HEK293 (cell line): ENCODE results near the gene MTR.

Source experiments
- CTCF ChIA-PET: fragments of 350-600 bp; formaldehyde crosslinking; extraction: SDS; loops from one replicate; lab custom pipeline; 2021; ENCODE audit warnings: antibody characterized with exemption; lab: Yijun Ruan, JAX
- POLR2A ChIA-PET: fragments of 300-600 bp; formaldehyde crosslinking; extraction: SDS; loops from one replicate; lab custom pipeline; 2020; ENCODE audit warnings: antibody characterized with exemption, inconsistent platforms; lab: Yijun Ruan, JAX
- H3K27ac ChIP-seq: fragments of 200-500 bp; sonication (Bioruptor generic); 2 replicates; pipeline ENCODE4 v1.5.1; 2014; ENCODE audit warnings: low read depth, low read length, control low read depth, inconsistent platforms; ENCODE audit errors: extremely low read depth
- H3K36me3 ChIP-seq, 2 experiments: fragments of 200-500 bp in 1 of 2; sonication (Bioruptor generic) in 1 of 2; 1 replicate in 1 of 2; 2 replicates in 1 of 2; pipeline ENCODE4 v1.5.1; 2014 to 2017; ENCODE audit warnings: inconsistent platforms in 2 of 2, low read length in 2 of 2; ENCODE audit not compliant: control insufficient read depth in 2 of 2, insufficient read depth in 1 of 2
- H3K4me1 ChIP-seq: fragments of 200-500 bp; sonication (Bioruptor generic); 2 replicates; pipeline ENCODE4 v1.5.1; 2014; ENCODE audit warnings: mild to moderate bottlenecking, low read length, inconsistent platforms; ENCODE audit not compliant: control insufficient read depth, insufficient read depth
- H3K4me3 ChIP-seq: 2 replicates; pipeline ENCODE4 v1.5.1; 2011; ENCODE audit warnings: low read depth, mild to moderate bottlenecking, control low read depth, low read length, moderate library complexity
- H3K9me3 ChIP-seq: fragments of 200-500 bp; sonication (Bioruptor generic); 2 replicates; pipeline ENCODE4 v1.5.1; 2014; ENCODE audit warnings: low read depth, low read length, inconsistent platforms; ENCODE audit not compliant: control insufficient read depth, insufficient read depth
- BCL11B ChIP-seq: fragments of 450-650 bp; formaldehyde crosslinking; IDR thresholded peaks from 2 replicates; pipeline ENCODE4 v1.5.1; 2016; ENCODE audit warnings: low read depth, missing biosample characterization, missing genetic modification characterization
- FEZF1 ChIP-seq: fragments of 450-650 bp; formaldehyde crosslinking; IDR thresholded peaks from 2 replicates; pipeline ENCODE4 v1.5.1; 2016; ENCODE audit warnings: missing biosample characterization, missing genetic modification characterization
- KLF7 ChIP-seq: fragments of 450-650 bp; formaldehyde crosslinking; IDR thresholded peaks from 2 replicates; pipeline ENCODE4 v1.5.1; 2016; ENCODE audit warnings: missing biosample characterization, missing genetic modification characterization, borderline replicate concordance
- REPIN1 ChIP-seq: fragments of 450-650 bp; formaldehyde crosslinking; IDR thresholded peaks from 2 replicates; pipeline ENCODE4 v1.5.1; 2017; ENCODE audit warnings: missing biosample characterization, missing genetic modification characterization, low read depth
- SP7 ChIP-seq: fragments of 450-650 bp; formaldehyde crosslinking; IDR thresholded peaks from 2 replicates; pipeline ENCODE4 v1.5.1; 2016; ENCODE audit warnings: missing biosample characterization, missing genetic modification characterization
- ZFP3 ChIP-seq: fragments of 450-650 bp; formaldehyde crosslinking; IDR thresholded peaks from 2 replicates; pipeline ENCODE4 v1.5.1; 2016; ENCODE audit warnings: low read depth, missing biosample characterization, missing genetic modification characterization
- ZIC2 ChIP-seq: fragments of 450-650 bp; formaldehyde crosslinking; IDR thresholded peaks from 2 replicates; pipeline ENCODE4 v1.5.1; 2016; ENCODE audit warnings: missing biosample characterization, missing genetic modification characterization
- ZNF133 ChIP-seq: fragments of 450-650 bp; formaldehyde crosslinking; IDR thresholded peaks from 2 replicates; pipeline ENCODE4 v1.5.1; 2016; ENCODE audit warnings: missing biosample characterization, missing genetic modification characterization
- ZNF19 ChIP-seq: fragments of 450-650 bp; formaldehyde crosslinking; IDR thresholded peaks from 2 replicates; pipeline ENCODE4; 2016; ENCODE audit warnings: missing biosample characterization, missing genetic modification characterization, low read depth
- ZNF274 ChIP-seq, 2 experiments: fragments of 200-500 bp in 1 of 2; fragments of 450-650 bp in 1 of 2; sonication (Bioruptor generic) in 1 of 2; formaldehyde crosslinking in 1 of 2; IDR thresholded peaks; 2 replicates each; pipeline versions ENCODE4 v1.5.1 to v1.6.1; 2014 to 2016; ENCODE audit warnings: borderline replicate concordance in 1 of 2, inconsistent platforms in 1 of 2, low read length in 1 of 2, missing biosample characterization in 1 of 2, missing genetic modification characterization in 1 of 2
- ZNF280C ChIP-seq: fragments of 450-650 bp; formaldehyde crosslinking; IDR thresholded peaks from 2 replicates; pipeline ENCODE4 v1.5.1; 2016; ENCODE audit warnings: missing biosample characterization, missing genetic modification characterization
- ZNF48 ChIP-seq: fragments of 450-650 bp; formaldehyde crosslinking; IDR thresholded peaks from 2 replicates; pipeline ENCODE4 v1.5.1; 2016; ENCODE audit warnings: missing biosample characterization, missing genetic modification characterization
- ZNF585B ChIP-seq: fragments of 450-650 bp; formaldehyde crosslinking; IDR thresholded peaks from 2 replicates; pipeline ENCODE4 v1.5.1; 2016; ENCODE audit warnings: missing biosample characterization, missing genetic modification characterization
- ZNF600 ChIP-seq: fragments of 450-650 bp; formaldehyde crosslinking; IDR thresholded peaks from 2 replicates; pipeline ENCODE4 v1.5.1; 2016; ENCODE audit warnings: missing biosample characterization, missing genetic modification characterization
- ZNF701 ChIP-seq: fragments of 450-650 bp; formaldehyde crosslinking; IDR thresholded peaks from 2 replicates; pipeline ENCODE4 v1.5.1; 2016; ENCODE audit warnings: missing biosample characterization, missing genetic modification characterization
- ZNF830 ChIP-seq: fragments of 450-650 bp; IDR thresholded peaks from 2 replicates; pipeline ENCODE4 v1.5.0; 2018; ENCODE audit warnings: missing biosample characterization, missing genetic modification characterization, low read depth, mild to moderate bottlenecking, moderate library complexity
- ZSCAN5A ChIP-seq: fragments of 450-650 bp; formaldehyde crosslinking; IDR thresholded peaks from 2 replicates; pipeline ENCODE4 v1.5.1; 2016; ENCODE audit warnings: missing biosample characterization, missing genetic modification characterization
- ZXDB ChIP-seq: fragments of 450-650 bp; formaldehyde crosslinking; IDR thresholded peaks from 2 replicates; pipeline ENCODE4 v1.5.1; 2016; ENCODE audit warnings: missing biosample characterization, missing genetic modification characterization
- TF ChIP-seq, protein P1 (sequence below): fragments of 450-650 bp; formaldehyde crosslinking; conservative IDR thresholded peaks from 2 replicates; pipeline ENCODE4 v1.5.1; 2016; ENCODE audit warnings: low read depth, missing biosample characterization, missing genetic modification characterization
- TF ChIP-seq, protein P2 (sequence below): fragments of 450-650 bp; formaldehyde crosslinking; conservative IDR thresholded peaks from 2 replicates; pipeline ENCODE4 v1.5.1; 2016; ENCODE audit warnings: low read depth, missing biosample characterization, missing genetic modification characterization
- TF ChIP-seq, protein P3 (sequence below): fragments of 450-650 bp; formaldehyde crosslinking; IDR thresholded peaks from 2 replicates; pipeline ENCODE4 v1.5.1; 2016; ENCODE audit warnings: missing biosample characterization, missing genetic modification characterization
- TF ChIP-seq, protein P4 (sequence below): fragments of 450-650 bp; formaldehyde crosslinking; IDR thresholded peaks from 2 replicates; pipeline ENCODE4 v1.5.1; 2017; ENCODE audit warnings: missing biosample characterization, missing genetic modification characterization

The MTR gene

DNA sequence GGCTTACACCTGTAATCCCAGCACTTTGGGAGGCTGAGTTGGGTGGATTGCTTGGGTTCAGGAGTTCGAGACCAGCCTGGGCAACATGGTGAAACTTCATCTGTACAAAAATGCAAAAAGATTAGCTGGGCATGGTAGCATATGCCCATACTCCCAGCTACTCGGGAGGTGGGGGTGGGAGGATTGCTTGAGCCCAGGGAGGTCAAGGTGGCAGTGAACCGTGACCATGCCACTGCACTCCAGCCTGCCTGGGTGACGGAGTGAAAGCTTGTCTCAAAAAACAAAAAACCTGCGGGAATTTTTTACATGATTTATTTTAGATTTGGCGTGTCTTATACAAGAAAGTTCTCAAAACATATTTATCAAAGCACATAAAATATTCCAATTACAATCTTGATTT lies 27.8 kb upstream of the MTR start (continued):
- TF ChIP-seq, protein P1, sequence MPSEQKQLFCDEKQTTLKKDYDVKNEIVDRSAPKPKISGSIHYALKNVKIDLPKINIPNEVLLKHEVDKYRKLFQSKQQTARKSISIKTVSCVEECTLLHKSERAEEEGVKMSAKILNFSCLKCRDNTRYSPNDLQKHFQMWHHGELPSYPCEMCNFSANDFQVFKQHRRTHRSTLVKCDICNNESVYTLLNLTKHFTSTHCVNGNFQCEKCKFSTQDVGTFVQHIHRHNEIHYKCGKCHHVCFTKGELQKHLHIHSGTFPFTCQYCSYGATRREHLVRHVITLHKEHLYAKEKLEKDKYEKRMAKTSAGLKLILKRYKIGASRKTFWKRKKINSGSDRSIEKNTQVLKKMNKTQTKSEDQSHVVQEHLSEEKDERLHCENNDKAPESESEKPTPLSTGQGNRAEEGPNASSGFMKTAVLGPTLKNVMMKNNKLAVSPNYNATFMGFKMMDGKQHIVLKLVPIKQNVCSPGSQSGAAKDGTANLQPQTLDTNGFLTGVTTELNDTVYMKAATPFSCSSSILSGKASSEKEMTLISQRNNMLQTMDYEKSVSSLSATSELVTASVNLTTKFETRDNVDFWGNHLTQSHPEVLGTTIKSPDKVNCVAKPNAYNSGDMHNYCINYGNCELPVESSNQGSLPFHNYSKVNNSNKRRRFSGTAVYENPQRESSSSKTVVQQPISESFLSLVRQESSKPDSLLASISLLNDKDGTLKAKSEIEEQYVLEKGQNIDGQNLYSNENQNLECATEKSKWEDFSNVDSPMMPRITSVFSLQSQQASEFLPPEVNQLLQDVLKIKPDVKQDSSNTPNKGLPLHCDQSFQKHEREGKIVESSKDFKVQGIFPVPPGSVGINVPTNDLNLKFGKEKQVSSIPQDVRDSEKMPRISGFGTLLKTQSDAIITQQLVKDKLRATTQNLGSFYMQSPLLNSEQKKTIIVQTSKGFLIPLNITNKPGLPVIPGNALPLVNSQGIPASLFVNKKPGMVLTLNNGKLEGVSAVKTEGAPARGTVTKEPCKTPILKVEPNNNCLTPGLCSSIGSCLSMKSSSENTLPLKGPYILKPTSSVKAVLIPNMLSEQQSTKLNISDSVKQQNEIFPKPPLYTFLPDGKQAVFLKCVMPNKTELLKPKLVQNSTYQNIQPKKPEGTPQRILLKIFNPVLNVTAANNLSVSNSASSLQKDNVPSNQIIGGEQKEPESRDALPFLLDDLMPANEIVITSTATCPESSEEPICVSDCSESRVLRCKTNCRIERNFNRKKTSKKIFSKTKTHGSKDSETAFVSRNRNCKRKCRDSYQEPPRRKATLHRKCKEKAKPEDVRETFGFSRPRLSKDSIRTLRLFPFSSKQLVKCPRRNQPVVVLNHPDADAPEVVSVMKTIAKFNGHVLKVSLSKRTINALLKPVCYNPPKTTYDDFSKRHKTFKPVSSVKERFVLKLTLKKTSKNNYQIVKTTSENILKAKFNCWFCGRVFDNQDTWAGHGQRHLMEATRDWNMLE, result no peak
- TF ChIP-seq ZNF701 (tag by site-specific recombination), result no peak
- TF ChIP-seq ZNF19 (tag by site-specific recombination), result no peak
- TF ChIP-seq, protein P2, sequence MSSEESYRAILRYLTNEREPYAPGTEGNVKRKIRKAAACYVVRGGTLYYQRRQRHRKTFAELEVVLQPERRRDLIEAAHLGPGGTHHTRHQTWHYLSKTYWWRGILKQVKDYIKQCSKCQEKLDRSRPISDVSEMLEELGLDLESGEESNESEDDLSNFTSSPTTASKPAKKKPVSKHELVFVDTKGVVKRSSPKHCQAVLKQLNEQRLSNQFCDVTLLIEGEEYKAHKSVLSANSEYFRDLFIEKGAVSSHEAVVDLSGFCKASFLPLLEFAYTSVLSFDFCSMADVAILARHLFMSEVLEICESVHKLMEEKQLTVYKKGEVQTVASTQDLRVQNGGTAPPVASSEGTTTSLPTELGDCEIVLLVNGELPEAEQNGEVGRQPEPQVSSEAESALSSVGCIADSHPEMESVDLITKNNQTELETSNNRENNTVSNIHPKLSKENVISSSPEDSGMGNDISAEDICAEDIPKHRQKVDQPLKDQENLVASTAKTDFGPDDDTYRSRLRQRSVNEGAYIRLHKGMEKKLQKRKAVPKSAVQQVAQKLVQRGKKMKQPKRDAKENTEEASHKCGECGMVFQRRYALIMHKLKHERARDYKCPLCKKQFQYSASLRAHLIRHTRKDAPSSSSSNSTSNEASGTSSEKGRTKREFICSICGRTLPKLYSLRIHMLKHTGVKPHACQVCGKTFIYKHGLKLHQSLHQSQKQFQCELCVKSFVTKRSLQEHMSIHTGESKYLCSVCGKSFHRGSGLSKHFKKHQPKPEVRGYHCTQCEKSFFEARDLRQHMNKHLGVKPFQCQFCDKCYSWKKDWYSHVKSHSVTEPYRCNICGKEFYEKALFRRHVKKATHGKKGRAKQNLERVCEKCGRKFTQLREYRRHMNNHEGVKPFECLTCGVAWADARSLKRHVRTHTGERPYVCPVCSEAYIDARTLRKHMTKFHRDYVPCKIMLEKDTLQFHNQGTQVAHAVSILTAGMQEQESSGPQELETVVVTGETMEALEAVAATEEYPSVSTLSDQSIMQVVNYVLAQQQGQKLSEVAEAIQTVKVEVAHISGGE (tag by site-specific recombination), result no peak
- TF ChIP-seq ZNF48 (tag by site-specific recombination), result no peak
- no peak for TF ChIP-seq ZIC2 (tag by site-specific recombination)
- TF ChIP-seq KLF7, result no peak
- TF ChIP-seq ZNF585B, result no peak
- no peak for TF ChIP-seq FEZF1 (tag by site-specific recombination)
- TF ChIP-seq BCL11B (tag by site-specific recombination), result no peak
- TF ChIP-seq REPIN1 (tag by site-specific recombination), result no peak
- TF ChIP-seq ZNF600 (tag by site-specific recombination), result no peak

- peaks cover 0 to 4% of the 10 kb centered on the region in 2 experiments; a peak in 1 of 3 replicates for H3K36me3 ChIP-seq
- no peaks in the 10 kb centered on the region for H3K9me3 ChIP-seq
- no peak overlapping the region for H3K4me3 ChIP-seq
- 0 out of 2 replicates have a peak, but pooled peaks cover 1% of the 10 kb centered on the region for H3K4me1 ChIP-seq
- H3K27ac ChIP-seq, result no peak overlapping the region
- ChIA-PET CTCF (interaction anchor here (0.7 to 2.4 kb wide), 2 partner anchors 9 to 787 kb away, joined by 3 to 33 read pairs; no protein-coding TSS in a partner anchor), POLR2A (interaction anchor here (0.6 kb wide), 1 partner anchor 10 kb away, joined by 7 read pairs; no protein-coding TSS in a partner anchor)
- TF ChIP-seq REPIN1 (tag by site-specific recombination), result no peak
- TF ChIP-seq ZNF274 (IDR thresholded peaks at IDR 0.05; ENCODE audit: low read length), result no peak
- no peak for TF ChIP-seq ZNF274 (tag by site-specific recombination; IDR thresholded peaks at IDR 0.05; ENCODE audit: borderline replicate concordance)
- TF ChIP-seq ZNF133 (tag by site-specific recombination), result no peak
- TF ChIP-seq, protein P3, sequence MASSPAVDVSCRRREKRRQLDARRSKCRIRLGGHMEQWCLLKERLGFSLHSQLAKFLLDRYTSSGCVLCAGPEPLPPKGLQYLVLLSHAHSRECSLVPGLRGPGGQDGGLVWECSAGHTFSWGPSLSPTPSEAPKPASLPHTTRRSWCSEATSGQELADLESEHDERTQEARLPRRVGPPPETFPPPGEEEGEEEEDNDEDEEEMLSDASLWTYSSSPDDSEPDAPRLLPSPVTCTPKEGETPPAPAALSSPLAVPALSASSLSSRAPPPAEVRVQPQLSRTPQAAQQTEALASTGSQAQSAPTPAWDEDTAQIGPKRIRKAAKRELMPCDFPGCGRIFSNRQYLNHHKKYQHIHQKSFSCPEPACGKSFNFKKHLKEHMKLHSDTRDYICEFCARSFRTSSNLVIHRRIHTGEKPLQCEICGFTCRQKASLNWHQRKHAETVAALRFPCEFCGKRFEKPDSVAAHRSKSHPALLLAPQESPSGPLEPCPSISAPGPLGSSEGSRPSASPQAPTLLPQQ, result no peak
- TF ChIP-seq ZXDB, result no peak
- no peak for TF ChIP-seq ZNF280C (tag by site-specific recombination)
- TF ChIP-seq ZNF830, result no peak
- no peak for TF ChIP-seq ZFP3 (tag by site-specific recombination)
- TF ChIP-seq SP7, result no peak
- no peak for TF ChIP-seq ZSCAN5A
- TF ChIP-seq, protein P4, sequence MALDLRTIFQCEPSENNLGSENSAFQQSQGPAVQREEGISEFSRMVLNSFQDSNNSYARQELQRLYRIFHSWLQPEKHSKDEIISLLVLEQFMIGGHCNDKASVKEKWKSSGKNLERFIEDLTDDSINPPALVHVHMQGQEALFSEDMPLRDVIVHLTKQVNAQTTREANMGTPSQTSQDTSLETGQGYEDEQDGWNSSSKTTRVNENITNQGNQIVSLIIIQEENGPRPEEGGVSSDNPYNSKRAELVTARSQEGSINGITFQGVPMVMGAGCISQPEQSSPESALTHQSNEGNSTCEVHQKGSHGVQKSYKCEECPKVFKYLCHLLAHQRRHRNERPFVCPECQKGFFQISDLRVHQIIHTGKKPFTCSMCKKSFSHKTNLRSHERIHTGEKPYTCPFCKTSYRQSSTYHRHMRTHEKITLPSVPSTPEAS (tag by site-specific recombination), result no peak
Observed at GRCh38 chr1:236768601-236769000, 26.5 kb upstream of the MTR start.
